Kidney (tissue), 14 donors: ENCODE data around the gene RBPMS2. TPM values are rescaled to one million over a fixed set of nuclear protein-coding genes. Genes with fewer than 3 reads are reported as not detected.

Source experiments
- DNase-seq, 5 donors: peaks; one replicate each; pipeline ENCODE4 v3.0.0-alpha.2; 2013 to 2020
- FAIRE-seq: peaks from 2 replicates; lab custom pipeline; 2012; peaks lifted over from hg19 to GRCh38; lab: Jason Lieb, UNC
- H3K27ac ChIP-seq, 2 donors: one replicate each; pipeline ENCODE4 v1.7.0; 2013; ENCODE audit warnings: low read depth in 2 of 2, low read length in 2 of 2, inconsistent platforms in 1 of 2
- H3K27me3 ChIP-seq: one replicate; pipeline ENCODE4 v1.7.1; 2013; ENCODE audit warnings: low read length, inconsistent platforms; ENCODE audit not compliant: control insufficient read depth, insufficient read depth
- H3K36me3 ChIP-seq, 3 donors: one replicate each; pipeline versions ENCODE4 v1.7.0 to v1.7.1; 2013; ENCODE audit warnings: low read length in 3 of 3, control low read depth in 1 of 3, inconsistent platforms in 1 of 3; ENCODE audit not compliant: insufficient read depth in 3 of 3, control insufficient read depth in 2 of 3
- H3K4me1 ChIP-seq, 3 donors: one replicate each; pipeline versions ENCODE4 v1.7.0 to v1.7.1; 2013; ENCODE audit warnings: low read length in 3 of 3, inconsistent platforms in 1 of 3, low read depth in 1 of 3; ENCODE audit not compliant: control insufficient read depth in 2 of 3, insufficient read depth in 2 of 3
- H3K4me3 ChIP-seq, 3 donors: one replicate each; pipeline versions ENCODE4 v1.7.0 to v1.8.1; 2013; ENCODE audit warnings: low read length in 3 of 3, control low read depth in 1 of 3, inconsistent platforms in 1 of 3
- H3K9ac ChIP-seq, 3 donors: one replicate each; pipeline versions ENCODE4 v1.7.0 to v1.7.1; 2013; ENCODE audit warnings: low read length in 3 of 3, control low read depth in 1 of 3, inconsistent platforms in 1 of 3
- H3K9me3 ChIP-seq, 3 donors: one replicate each; pipeline versions ENCODE4 v1.7.0 to v1.7.1; 2013; ENCODE audit warnings: low read length in 3 of 3, control low read depth in 1 of 3, inconsistent platforms in 1 of 3; ENCODE audit not compliant: control insufficient read depth in 2 of 3, insufficient read depth in 1 of 3
- CTCF ChIP-seq: IDR thresholded peaks from 3 replicates; pipeline ENCODE4 v1.5.1; 2012; ENCODE audit warnings: mild to moderate bottlenecking, moderate library complexity, borderline replicate concordance; ENCODE audit not compliant: insufficient read depth; ENCODE audit errors: extremely low read depth
- intact Hi-C: fragments of 100-400 bp; cut with DNase I; formaldehyde crosslinking; loops from one replicate; pipeline ENCODE4 v1.11.1; 2022
- polyA plus RNA-seq: library from polyadenylated mRNA; stranded (reverse); fragments of 350-450 nt; fragmentation: Illumina TruSeq; extraction: RNeasy Lipid Tissue Mini Kit (QIAGEN cat#74804); gene quantifications from one replicate; pipeline ENCODE4 v1.2.3, GENCODE V29; 2014; ENCODE audit warnings: low read depth, low replicate concordance; ENCODE audit not compliant: insufficient read depth
- total RNA-seq: library from RNA; stranded (reverse); fragmentation: NEBNext Ultra II Directional; extraction: Animal tissue kit (Norgen Biotek cat#: 25700); gene quantifications from one replicate; pipeline ENCODE4 v1.2.1, GENCODE V29; 2021
- donor health status: control.
- donor health status: control.
- donor health status: control.
- donor health status: control.
- donor health status: control.
- donor health status: DM: yes; HTN: yes; CAD: no.
- donor health status: Normal renal cell carcinoma (clear cell type).

RBPMS2 gene
- total and polyA plus RNA-seq, 2 donors from 2014 or later: 8.2 to 24.2 TPM

- H3K4me3 ChIP-seq: no peak overlapping the region
- H3K9ac ChIP-seq: no peak overlapping the region
- intact Hi-C loops: no loop called here
- no peak overlapping the region for H3K27ac ChIP-seq
- no peaks in the 10 kb centered on the region for H3K27me3 ChIP-seq
- H3K4me1 ChIP-seq: peaks cover 0 to 6% (median 0%) of the 10 kb centered on the region in 3 donors
- no peak for FAIRE-seq
- no peak for DNase-seq
- H3K36me3 ChIP-seq: peaks cover 0 to 3% (median 0%) of the 10 kb centered on the region in 3 donors
- TF ChIP-seq CTCF: no peak
- H3K9me3 ChIP-seq: no peaks in the 10 kb centered on the region
Measured at GRCh38 chr15:64747578-64747977, 27.8 kb downstream of the RBPMS2 start.

DNA sequence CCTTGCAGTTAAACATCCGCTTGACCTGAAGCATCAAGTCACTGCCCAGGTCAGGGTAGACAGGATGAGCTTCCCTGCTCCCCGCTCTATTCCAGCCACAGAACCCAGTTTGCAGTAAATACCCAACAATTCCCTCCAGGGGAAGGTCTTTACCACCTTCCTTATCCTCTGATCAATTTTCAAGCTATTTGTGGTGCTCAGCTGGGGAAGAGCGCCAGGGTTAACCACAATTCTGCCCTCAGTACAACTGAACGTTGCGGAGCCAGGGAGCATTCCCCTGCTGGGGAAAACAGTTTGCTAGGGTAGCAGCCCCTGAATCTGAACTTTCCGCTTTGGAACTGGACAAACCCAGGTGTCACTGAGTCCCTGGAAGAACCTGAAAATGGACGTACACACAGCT is 28.5 kb downstream of the RBPMS2 start:
- TF ChIP-seq CTCF: no peak
- no peak overlapping the region for H3K27ac ChIP-seq
- no peak overlapping the region for H3K9ac ChIP-seq
- no peaks in the 10 kb centered on the region for H3K9me3 ChIP-seq
- no peaks in the 10 kb centered on the region for H3K27me3 ChIP-seq
- intact Hi-C loops: no loop called here
- FAIRE-seq: no peak
- no peak for DNase-seq
- peaks cover 0 to 3% (median 0%) of the 10 kb centered on the region in 3 donors for H3K36me3 ChIP-seq
- no peak overlapping the region for H3K4me3 ChIP-seq
- H3K4me1 ChIP-seq: peaks cover 0 to 6% (median 4%) of the 10 kb centered on the region in 3 donors

GRCh38 chr15:64746356-64746755 is 29.0 kb downstream of the RBPMS2 start:
- H3K4me1 ChIP-seq: peaks cover 0 to 6% (median 4%) of the 10 kb centered on the region in 3 donors
- intact Hi-C loops: no loop called here
- FAIRE-seq: no peak
- no peak for TF ChIP-seq CTCF
- DNase-seq: no peak
- H3K4me3 ChIP-seq: no peak overlapping the region
- no peaks in the 10 kb centered on the region for H3K9me3 ChIP-seq
- H3K9ac ChIP-seq: no peak overlapping the region
- H3K36me3 ChIP-seq: peaks cover 0 to 3% (median 0%) of the 10 kb centered on the region in 3 donors
- no peak overlapping the region for H3K27ac ChIP-seq
- no peaks in the 10 kb centered on the region for H3K27me3 ChIP-seq

DNA sequence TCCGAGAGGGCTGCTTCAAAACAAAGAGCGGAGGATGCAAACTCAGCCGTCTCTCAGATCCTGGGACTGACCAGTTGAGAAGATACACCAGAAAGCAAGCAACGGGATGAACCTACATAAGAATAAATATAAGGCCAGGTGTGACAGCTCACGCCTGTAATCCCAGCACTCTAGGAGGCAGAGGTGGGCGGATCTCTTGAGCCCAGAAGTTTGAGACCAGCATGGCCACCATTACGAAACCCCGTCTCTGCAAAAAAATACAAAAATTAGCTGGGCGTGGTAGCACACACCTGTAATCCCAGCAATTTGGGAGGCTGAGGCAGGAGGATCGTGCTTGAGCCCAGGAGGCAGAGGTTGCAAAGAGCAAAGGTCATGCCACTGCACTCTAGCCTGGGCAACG is 31.7 kb downstream of the RBPMS2 start:
- Histone ChIP-seq H3K9me3 (no peaks in the 10 kb centered on the region), H3K4me3 (no peak overlapping the region), H3K36me3 (no peaks in the 10 kb centered on the region), H3K4me1 (peaks cover 0 to 11% (median 11%) of the 10 kb centered on the region in 3 donors), H3K27ac (no peak overlapping the region), H3K27me3 (no peaks in the 10 kb centered on the region), H3K9ac (no peak overlapping the region)
- intact Hi-C loops: no loop called here
- TF ChIP-seq CTCF: no peak
- FAIRE-seq: no peak
- no peak for DNase-seq
